Testis (tissue), 2 donors: ENCODE measurements around the gene TJP1.

Experiments
- POLR2A ChIP-seq: fragments of 450-650 bp; IDR thresholded peaks from one replicate; pipeline ENCODE4 v1.6.1; 2017; ENCODE audit warnings: antibody characterized with exemption, mild to moderate bottlenecking, moderate library complexity
- TF ChIP-seq, protein P1 (sequence below), 3 experiments: fragments of 450-650 bp in 2 of 3; fragments of 200-600 bp in 1 of 3; sonication (generic) in 1 of 3; IDR thresholded peaks; one replicate each; pipeline ENCODE4 v1.5.1; 2016 to 2019; ENCODE audit warnings: antibody characterized with exemption in 3 of 3, mild to moderate bottlenecking in 2 of 3, moderate library complexity in 1 of 3

DNA sequence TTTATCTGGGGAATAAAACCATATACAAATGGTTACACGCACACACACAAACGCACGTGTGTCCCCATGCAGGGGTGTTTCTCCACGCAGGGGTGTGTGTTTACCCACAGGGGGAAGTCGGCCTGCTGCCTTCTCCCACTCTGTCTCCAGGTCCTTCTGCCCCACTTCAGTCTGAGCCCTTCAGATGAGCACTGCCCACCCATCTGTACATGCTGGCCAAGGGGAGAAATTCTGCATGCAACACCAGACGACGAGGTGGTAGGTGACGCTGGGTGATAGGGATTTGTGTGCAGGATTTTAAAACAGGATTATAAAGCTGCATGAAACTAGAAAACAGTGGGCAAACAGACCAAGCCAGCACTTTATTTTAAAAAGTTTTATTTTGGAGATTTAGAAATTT is 122.5 kb downstream of the TJP1 start:
- TF ChIP-seq, protein P1, sequence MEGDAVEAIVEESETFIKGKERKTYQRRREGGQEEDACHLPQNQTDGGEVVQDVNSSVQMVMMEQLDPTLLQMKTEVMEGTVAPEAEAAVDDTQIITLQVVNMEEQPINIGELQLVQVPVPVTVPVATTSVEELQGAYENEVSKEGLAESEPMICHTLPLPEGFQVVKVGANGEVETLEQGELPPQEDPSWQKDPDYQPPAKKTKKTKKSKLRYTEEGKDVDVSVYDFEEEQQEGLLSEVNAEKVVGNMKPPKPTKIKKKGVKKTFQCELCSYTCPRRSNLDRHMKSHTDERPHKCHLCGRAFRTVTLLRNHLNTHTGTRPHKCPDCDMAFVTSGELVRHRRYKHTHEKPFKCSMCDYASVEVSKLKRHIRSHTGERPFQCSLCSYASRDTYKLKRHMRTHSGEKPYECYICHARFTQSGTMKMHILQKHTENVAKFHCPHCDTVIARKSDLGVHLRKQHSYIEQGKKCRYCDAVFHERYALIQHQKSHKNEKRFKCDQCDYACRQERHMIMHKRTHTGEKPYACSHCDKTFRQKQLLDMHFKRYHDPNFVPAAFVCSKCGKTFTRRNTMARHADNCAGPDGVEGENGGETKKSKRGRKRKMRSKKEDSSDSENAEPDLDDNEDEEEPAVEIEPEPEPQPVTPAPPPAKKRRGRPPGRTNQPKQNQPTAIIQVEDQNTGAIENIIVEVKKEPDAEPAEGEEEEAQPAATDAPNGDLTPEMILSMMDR (IDR thresholded peaks at IDR 0.05) = no peak
- no peak for TF ChIP-seq POLR2A
